ENCODE data around the gene CDK19.

- TF ChIP-seq SUZ12 (IDR thresholded peaks at IDR 0.05) = no peak
- TF ChIP-seq ZNF384 (IDR thresholded peaks at IDR 0.05) = no peak
- no peak for TF ChIP-seq FOXA1 (IDR thresholded peaks at IDR 0.05)
- TF ChIP-seq TARDBP (IDR thresholded peaks at IDR 0.05) = no peak
Measured at GRCh38 chr6:110849781-110850180, 34.5 kb upstream of the CDK19 start.

Data from HEK293T (cell line).